HEK293 (cell line): ENCODE measurements around the gene PPARGC1A.

ENCODE experiments used
- IKZF3 ChIP-seq: fragments of 450-650 bp; IDR thresholded peaks from 2 replicates; pipeline ENCODE4 v1.5.0; 2018; ENCODE audit warnings: missing biosample characterization, mild to moderate bottlenecking, missing genetic modification characterization, moderate library complexity
- TCF7L2 ChIP-seq: IDR thresholded peaks from 2 replicates; pipeline ENCODE4 v1.6.1; 2011; ENCODE audit warnings: low read depth, mild to moderate bottlenecking, inconsistent platforms, low read length, moderate library complexity, borderline replicate concordance
- ZNF10 ChIP-seq: fragments of 450-650 bp; formaldehyde crosslinking; IDR thresholded peaks from 2 replicates; pipeline ENCODE4 v1.5.1; 2017; ENCODE audit warnings: missing biosample characterization, missing genetic modification characterization
- ZNF274 ChIP-seq, 2 experiments: fragments of 200-500 bp in 1 of 2; fragments of 450-650 bp in 1 of 2; sonication (Bioruptor generic) in 1 of 2; formaldehyde crosslinking in 1 of 2; IDR thresholded peaks; 2 replicates each; pipeline versions ENCODE4 v1.5.1 to v1.6.1; 2014 to 2016; ENCODE audit warnings: borderline replicate concordance in 1 of 2, inconsistent platforms in 1 of 2, low read length in 1 of 2, missing biosample characterization in 1 of 2, missing genetic modification characterization in 1 of 2
- ZNF423 ChIP-seq: fragments of 450-650 bp; formaldehyde crosslinking; IDR thresholded peaks from 2 replicates; pipeline ENCODE4 v1.5.1; 2016; ENCODE audit warnings: missing biosample characterization, missing genetic modification characterization
- ZNF513 ChIP-seq: fragments of 450-650 bp; IDR thresholded peaks from 2 replicates; pipeline ENCODE4 v1.5.1; 2018; ENCODE audit warnings: missing biosample characterization, missing genetic modification characterization
- TF ChIP-seq, protein P1 (sequence below): fragments of 450-650 bp; formaldehyde crosslinking; IDR thresholded peaks from 2 replicates; pipeline ENCODE4 v1.5.1; 2016; ENCODE audit warnings: missing biosample characterization, missing genetic modification characterization
- TF ChIP-seq, protein P2 (sequence below): fragments of 450-650 bp; formaldehyde crosslinking; IDR thresholded peaks from 2 replicates; pipeline ENCODE4 v1.5.1; 2017; ENCODE audit warnings: missing biosample characterization, missing genetic modification characterization

- TF ChIP-seq, protein P1, sequence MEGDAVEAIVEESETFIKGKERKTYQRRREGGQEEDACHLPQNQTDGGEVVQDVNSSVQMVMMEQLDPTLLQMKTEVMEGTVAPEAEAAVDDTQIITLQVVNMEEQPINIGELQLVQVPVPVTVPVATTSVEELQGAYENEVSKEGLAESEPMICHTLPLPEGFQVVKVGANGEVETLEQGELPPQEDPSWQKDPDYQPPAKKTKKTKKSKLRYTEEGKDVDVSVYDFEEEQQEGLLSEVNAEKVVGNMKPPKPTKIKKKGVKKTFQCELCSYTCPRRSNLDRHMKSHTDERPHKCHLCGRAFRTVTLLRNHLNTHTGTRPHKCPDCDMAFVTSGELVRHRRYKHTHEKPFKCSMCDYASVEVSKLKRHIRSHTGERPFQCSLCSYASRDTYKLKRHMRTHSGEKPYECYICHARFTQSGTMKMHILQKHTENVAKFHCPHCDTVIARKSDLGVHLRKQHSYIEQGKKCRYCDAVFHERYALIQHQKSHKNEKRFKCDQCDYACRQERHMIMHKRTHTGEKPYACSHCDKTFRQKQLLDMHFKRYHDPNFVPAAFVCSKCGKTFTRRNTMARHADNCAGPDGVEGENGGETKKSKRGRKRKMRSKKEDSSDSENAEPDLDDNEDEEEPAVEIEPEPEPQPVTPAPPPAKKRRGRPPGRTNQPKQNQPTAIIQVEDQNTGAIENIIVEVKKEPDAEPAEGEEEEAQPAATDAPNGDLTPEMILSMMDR (tag by site-specific recombination): no peak
- TF ChIP-seq ZNF274 (IDR thresholded peaks at IDR 0.05; ENCODE audit: low read length) (no peak), ZNF274 (tag by site-specific recombination; IDR thresholded peaks at IDR 0.05; ENCODE audit: borderline replicate concordance) (no peak), ZNF10 (tag by site-specific recombination) (no peak), ZNF423 (no peak), TCF7L2 (no peak), IKZF3 (tag by site-specific recombination) (no peak), ZNF513 (tag by site-specific recombination) (no peak)
- TF ChIP-seq, protein P2, sequence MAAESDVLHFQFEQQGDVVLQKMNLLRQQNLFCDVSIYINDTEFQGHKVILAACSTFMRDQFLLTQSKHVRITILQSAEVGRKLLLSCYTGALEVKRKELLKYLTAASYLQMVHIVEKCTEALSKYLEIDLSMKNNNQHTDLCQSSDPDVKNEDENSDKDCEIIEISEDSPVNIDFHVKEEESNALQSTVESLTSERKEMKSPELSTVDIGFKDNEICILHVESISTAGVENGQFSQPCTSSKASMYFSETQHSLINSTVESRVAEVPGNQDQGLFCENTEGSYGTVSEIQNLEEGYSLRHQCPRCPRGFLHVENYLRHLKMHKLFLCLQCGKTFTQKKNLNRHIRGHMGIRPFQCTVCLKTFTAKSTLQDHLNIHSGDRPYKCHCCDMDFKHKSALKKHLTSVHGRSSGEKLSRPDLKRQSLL (tag by site-specific recombination): no peak
Observed at GRCh38 chr4:23878912-23879732, 10.7 kb downstream of the PPARGC1A start.
